Upper lobe of right lung (tissue), 1 donor: ENCODE results near the gene RANBP10. TPM values are rescaled to one million over a fixed set of nuclear protein-coding genes. Genes with fewer than 3 reads are reported as not detected.
"Not testable (repeated sequence)": the region's sequence is repeated elsewhere in the genome, so short reads cannot be mapped to it uniquely, and the experiment has no call there.

Experiments
- ATAC-seq: fragments of 200-7000 bp; cut with Tn5 transposase; one replicate; pipeline ENCODE4 v1.9.1; 2020; ENCODE audit warnings: mild to moderate bottlenecking, moderate library complexity
- DNase-seq: peaks from one replicate; pipeline ENCODE4 v3.0.0-alpha.2; 2020
- H3K27ac ChIP-seq: fragments of 200-600 bp; one replicate; pipeline ENCODE4 v1.8.0; 2022
- H3K27me3 ChIP-seq: fragments of 200-600 bp; one replicate; pipeline ENCODE4 v1.8.0; 2022; ENCODE audit warnings: mild to moderate bottlenecking
- H3K36me3 ChIP-seq: fragments of 200-600 bp; one replicate; pipeline ENCODE4 v1.8.0; 2022
- H3K4me1 ChIP-seq: fragments of 200-600 bp; one replicate; pipeline ENCODE4 v1.8.0; 2022
- H3K4me3 ChIP-seq: fragments of 200-600 bp; one replicate; pipeline ENCODE4 v1.8.0; 2022; ENCODE audit warnings: mild to moderate bottlenecking
- H3K9me3 ChIP-seq: fragments of 200-600 bp; one replicate; pipeline ENCODE4 v1.8.0; 2022
- intact Hi-C: fragments of 100-400 bp; cut with DNase I; formaldehyde crosslinking; loops from one replicate; pipeline ENCODE4 v1.11.0; 2022
- total RNA-seq: library from RNA; stranded (reverse); fragmentation: NEBNext Ultra II Directional; extraction: Animal tissue kit (Norgen Biotek cat#: 25700); gene quantifications from one replicate; pipeline ENCODE4 v1.2.1, GENCODE V29; 2021
- TF ChIP-seq, protein P1 (sequence below): fragments of 200-600 bp; IDR thresholded peaks from one replicate; pipeline ENCODE4 v1.8.0; 2022; ENCODE audit warnings: antibody characterized with exemption
- donor health status: DM: no; HTN: yes; CAD: no; lungs with severe emphysema.

Gene RANBP10
- total RNA-seq, 1 donor from 2014 or later = 19.2 TPM

DNA sequence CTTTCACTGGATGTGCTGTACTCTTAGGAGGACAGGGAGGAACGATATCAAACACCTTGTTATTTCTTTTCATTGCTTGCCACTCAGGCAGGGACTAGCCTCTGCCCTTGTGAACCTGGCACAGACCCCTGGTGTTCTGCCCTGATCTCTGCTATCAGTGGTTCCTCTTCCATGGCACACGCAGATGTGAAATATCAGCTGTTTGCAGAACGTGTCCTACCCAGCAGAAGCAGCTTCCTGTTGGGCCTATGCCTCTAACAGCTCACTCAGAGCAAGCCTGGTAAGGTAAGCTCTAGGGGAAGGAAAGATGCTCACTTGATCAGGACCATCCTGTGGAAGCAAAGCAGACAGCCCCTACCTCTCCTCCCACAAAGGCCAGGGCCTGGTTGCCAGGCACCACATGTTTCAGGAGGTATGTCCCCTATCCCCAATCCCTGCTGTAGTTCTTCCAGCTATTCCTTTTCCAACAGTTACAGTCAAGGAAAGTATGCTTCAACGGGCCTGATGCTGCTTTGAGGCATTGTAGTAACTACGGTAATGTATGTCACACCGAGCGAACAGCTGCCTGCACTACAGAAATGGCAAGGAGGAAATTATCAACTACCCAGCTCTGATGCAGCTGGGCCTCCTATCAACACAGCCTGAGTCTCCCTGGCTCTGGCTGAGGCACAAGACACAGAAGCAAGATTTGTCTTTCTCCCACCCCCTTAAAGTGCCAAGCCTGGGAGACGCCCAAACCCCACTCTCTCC is 46.0 kb downstream of the RANBP10 start:
- no peak overlapping the region for H3K4me3 ChIP-seq
- H3K27me3 ChIP-seq = no peaks in the 10 kb centered on the region
- TF ChIP-seq, protein P1, sequence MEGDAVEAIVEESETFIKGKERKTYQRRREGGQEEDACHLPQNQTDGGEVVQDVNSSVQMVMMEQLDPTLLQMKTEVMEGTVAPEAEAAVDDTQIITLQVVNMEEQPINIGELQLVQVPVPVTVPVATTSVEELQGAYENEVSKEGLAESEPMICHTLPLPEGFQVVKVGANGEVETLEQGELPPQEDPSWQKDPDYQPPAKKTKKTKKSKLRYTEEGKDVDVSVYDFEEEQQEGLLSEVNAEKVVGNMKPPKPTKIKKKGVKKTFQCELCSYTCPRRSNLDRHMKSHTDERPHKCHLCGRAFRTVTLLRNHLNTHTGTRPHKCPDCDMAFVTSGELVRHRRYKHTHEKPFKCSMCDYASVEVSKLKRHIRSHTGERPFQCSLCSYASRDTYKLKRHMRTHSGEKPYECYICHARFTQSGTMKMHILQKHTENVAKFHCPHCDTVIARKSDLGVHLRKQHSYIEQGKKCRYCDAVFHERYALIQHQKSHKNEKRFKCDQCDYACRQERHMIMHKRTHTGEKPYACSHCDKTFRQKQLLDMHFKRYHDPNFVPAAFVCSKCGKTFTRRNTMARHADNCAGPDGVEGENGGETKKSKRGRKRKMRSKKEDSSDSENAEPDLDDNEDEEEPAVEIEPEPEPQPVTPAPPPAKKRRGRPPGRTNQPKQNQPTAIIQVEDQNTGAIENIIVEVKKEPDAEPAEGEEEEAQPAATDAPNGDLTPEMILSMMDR = no peak
- no peaks in the 10 kb centered on the region for H3K9me3 ChIP-seq
- no peaks in the 10 kb centered on the region for H3K4me1 ChIP-seq
- DNase-seq (no peak), ATAC-seq (peak; percentile 17)
- intact Hi-C loops = no loop called here
- peaks cover 11% of the 10 kb centered on the region for H3K36me3 ChIP-seq
- no peak overlapping the region for H3K27ac ChIP-seq

DNA sequence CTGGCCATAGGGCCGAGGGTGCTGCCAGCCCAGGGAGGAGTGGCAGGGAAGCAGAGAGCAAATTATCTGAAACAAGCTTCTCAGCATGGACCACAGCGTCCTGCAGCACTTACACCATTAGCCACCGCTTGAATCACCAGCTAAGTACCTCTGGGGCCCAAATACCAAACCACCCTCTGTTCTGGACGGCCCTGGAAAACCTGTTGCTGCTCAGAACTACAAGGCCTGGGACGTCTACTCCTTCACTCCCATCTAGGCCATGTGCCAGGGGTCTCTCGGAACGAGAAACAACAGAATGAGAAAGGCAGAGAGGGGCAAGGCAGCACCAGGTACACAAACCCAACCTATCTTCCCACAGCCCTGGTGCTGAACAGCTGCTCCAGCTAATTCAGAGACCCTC is 47.4 kb downstream of the RANBP10 start:
- DNase-seq (no peak), ATAC-seq (no peak)
- H3K4me3 ChIP-seq = no peak overlapping the region
- H3K27me3 ChIP-seq = no peaks in the 10 kb centered on the region
- H3K36me3 ChIP-seq = peaks cover 11% of the 10 kb centered on the region
- no peaks in the 10 kb centered on the region for H3K9me3 ChIP-seq
- no peaks in the 10 kb centered on the region for H3K4me1 ChIP-seq
- no peak overlapping the region for H3K27ac ChIP-seq
- TF ChIP-seq, protein P1 = no peak
- intact Hi-C loops = no loop called here

DNA sequence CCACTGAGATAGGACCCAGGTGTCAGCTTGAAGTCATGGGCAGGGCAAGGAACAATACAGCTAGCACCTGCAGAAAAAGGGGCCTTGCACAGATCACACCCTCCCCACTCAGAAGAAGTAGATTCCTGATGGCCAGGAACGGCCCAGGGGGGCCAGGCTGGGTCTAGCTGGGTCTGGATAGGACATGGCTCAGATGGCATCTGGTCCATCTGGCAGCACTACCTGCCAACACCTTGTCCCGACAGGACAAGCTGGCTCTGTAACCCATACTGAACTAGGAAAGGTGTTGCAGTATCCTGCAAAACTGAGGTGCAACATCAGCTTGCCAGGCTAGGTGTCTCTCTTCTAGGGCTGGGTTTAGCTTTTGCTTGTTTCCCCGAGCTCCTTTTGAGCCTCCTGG is 48.4 kb downstream of the RANBP10 start:
- H3K4me3 ChIP-seq = no peak overlapping the region
- peaks cover 11% of the 10 kb centered on the region for H3K36me3 ChIP-seq
- TF ChIP-seq, protein P1 = no peak
- H3K27ac ChIP-seq = no peak overlapping the region
- H3K9me3 ChIP-seq = no peaks in the 10 kb centered on the region
- ATAC-seq (no peak), DNase-seq (no peak)
- no peaks in the 10 kb centered on the region for H3K4me1 ChIP-seq
- H3K27me3 ChIP-seq = no peaks in the 10 kb centered on the region
- intact Hi-C loops = no loop called here

GRCh38 chr16:67752641-67753040 is 53.7 kb downstream of the RANBP10 start:
- no peaks in the 10 kb centered on the region for H3K9me3 ChIP-seq
- intact Hi-C loops = no loop called here
- no peak overlapping the region for H3K4me3 ChIP-seq
- TF ChIP-seq, protein P1 = no peak
- H3K27me3 ChIP-seq = no peaks in the 10 kb centered on the region
- H3K4me1 ChIP-seq = no peaks in the 10 kb centered on the region
- no peak overlapping the region for H3K27ac ChIP-seq
- ATAC-seq (no peak), DNase-seq (no peak)
- H3K36me3 ChIP-seq = no peaks in the 10 kb centered on the region

DNA sequence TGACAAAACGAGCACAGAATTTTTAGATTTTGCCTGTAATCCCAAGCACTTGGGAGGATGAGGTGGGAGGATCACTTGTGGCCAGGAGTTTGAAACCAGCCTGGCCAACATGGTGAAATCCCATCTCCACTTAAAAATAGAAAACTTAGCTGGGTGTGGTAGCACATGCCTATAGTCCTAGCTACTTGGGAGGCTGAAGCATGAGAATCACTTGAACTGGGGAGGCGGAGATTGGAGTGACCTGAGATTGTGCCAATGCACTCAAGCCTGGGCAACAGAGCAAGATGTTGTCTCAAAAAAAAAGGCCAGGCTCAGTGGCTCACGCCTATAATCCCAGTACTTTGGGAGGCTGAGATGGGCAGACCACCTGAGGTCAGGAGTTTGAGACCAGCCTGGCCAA is 55.0 kb downstream of the RANBP10 start:
- intact Hi-C loops, H3K4me3 ChIP-seq, H3K27ac ChIP-seq, H3K4me1 ChIP-seq, H3K27me3 ChIP-seq, H3K9me3 ChIP-seq, H3K36me3 ChIP-seq, DNase-seq: not testable (repeated sequence)
- ATAC-seq = peak; percentile 55

GRCh38 chr16:67750466-67750865 is 55.9 kb downstream of the RANBP10 start:
- Histone ChIP-seq H3K4me1 (no peaks in the 10 kb centered on the region), H3K27ac (no peak overlapping the region), H3K4me3 (no peak overlapping the region), H3K36me3 (no peaks in the 10 kb centered on the region), H3K27me3 (no peaks in the 10 kb centered on the region), H3K9me3 (no peaks in the 10 kb centered on the region)
- DNase-seq (no peak), ATAC-seq (peak; percentile 18)
- intact Hi-C loops = no loop called here
- TF ChIP-seq, protein P1 = no peak
